PC-3 (cell line): Measurements from ENCODE around the gene SBNO2.

ENCODE experiments used
- CTCF ChIP-seq: fragments of 300-600 bp; sonication (generic); conservative IDR thresholded peaks from 2 replicates; pipeline ENCODE4 v1.5.1; 2017; ENCODE audit warnings: antibody characterized with exemption, low read depth, mild to moderate bottlenecking, low read length
- EZH2 ChIP-seq: fragments of 300-600 bp; sonication (generic); IDR thresholded peaks from one replicate; pipeline ENCODE4 v1.6.1; 2017; ENCODE audit warnings: antibody characterized with exemption, mild to moderate bottlenecking, low read length; ENCODE audit not compliant: unreplicated experiment

- TF ChIP-seq CTCF = no peak
- no peak for TF ChIP-seq EZH2
Observed at GRCh38 chr19:1147934-1148549, 26.0 kb downstream of the SBNO2 start.
